Activated B cell treated with CpG ODN at 0.5 μM for 24 hours (primary cell): ENCODE results near the gene PAX2. TPM values are rescaled to one million over a fixed set of nuclear protein-coding genes. Genes with fewer than 3 reads are reported as not detected.

Experiments used
- ATAC-seq: fragments of 200-7000 bp; cut with Tn5 transposase; one replicate; pipeline ENCODE4 v1.10.0; 2021; ENCODE audit warnings: low read depth, mild to moderate bottlenecking, moderate library complexity
- CTCF ChIA-PET: fragments of 350-600 bp; sonication (Branson Sonifier 250); formaldehyde crosslinking; loops from one replicate; lab custom pipeline; 2021; ENCODE audit warnings: antibody characterized with exemption; lab: Charles Lee
- POLR2A ChIA-PET: fragments of 350-600 bp; sonication (Branson Sonifier 250); formaldehyde crosslinking; loops from one replicate; lab custom pipeline; 2021; ENCODE audit warnings: antibody characterized with exemption; lab: Charles Lee
- DNase-seq: peaks from one replicate; pipeline ENCODE4 v3.0.0; 2022
- H3K27ac Mint-ChIP-seq: one replicate; pipeline ENCODE4 v1.8.0; 2020; ENCODE audit warnings: mixed read lengths
- H3K27me3 Mint-ChIP-seq: one replicate; pipeline ENCODE4 v1.8.0; 2021; ENCODE audit warnings: mixed read lengths
- H3K36me3 Mint-ChIP-seq: one replicate; pipeline ENCODE4 v1.8.0; 2021; ENCODE audit warnings: low read depth, mixed read lengths
- H3K4me1 Mint-ChIP-seq: one replicate; pipeline ENCODE4 v1.8.0; 2021; ENCODE audit warnings: mixed read lengths
- H3K4me3 Mint-ChIP-seq: one replicate; pipeline ENCODE4 v1.8.0; 2020; ENCODE audit warnings: mild to moderate bottlenecking, mixed read lengths
- H3K9me3 Mint-ChIP-seq: one replicate; pipeline ENCODE4 v1.8.0; 2020; ENCODE audit warnings: mixed read lengths
- intact Hi-C: fragments of 100-400 bp; cut with micrococcal nuclease; formaldehyde crosslinking; loops from one replicate; pipeline ENCODE4 v1.15.1; 2024
- total RNA-seq: library from RNA; stranded (reverse); gene quantifications from 2 replicates; pipeline ENCODE4 v1.2.3, GENCODE V29; 2022
- TF ChIP-seq, protein P1 (sequence below): fragments of 200-600 bp; IDR thresholded peaks from one replicate; pipeline ENCODE4 v1.8.0; 2022; ENCODE audit warnings: antibody characterized with exemption, mild to moderate bottlenecking

Gene PAX2
- total RNA-seq, 1 donor from 2014 or later, result not detected

DNA sequence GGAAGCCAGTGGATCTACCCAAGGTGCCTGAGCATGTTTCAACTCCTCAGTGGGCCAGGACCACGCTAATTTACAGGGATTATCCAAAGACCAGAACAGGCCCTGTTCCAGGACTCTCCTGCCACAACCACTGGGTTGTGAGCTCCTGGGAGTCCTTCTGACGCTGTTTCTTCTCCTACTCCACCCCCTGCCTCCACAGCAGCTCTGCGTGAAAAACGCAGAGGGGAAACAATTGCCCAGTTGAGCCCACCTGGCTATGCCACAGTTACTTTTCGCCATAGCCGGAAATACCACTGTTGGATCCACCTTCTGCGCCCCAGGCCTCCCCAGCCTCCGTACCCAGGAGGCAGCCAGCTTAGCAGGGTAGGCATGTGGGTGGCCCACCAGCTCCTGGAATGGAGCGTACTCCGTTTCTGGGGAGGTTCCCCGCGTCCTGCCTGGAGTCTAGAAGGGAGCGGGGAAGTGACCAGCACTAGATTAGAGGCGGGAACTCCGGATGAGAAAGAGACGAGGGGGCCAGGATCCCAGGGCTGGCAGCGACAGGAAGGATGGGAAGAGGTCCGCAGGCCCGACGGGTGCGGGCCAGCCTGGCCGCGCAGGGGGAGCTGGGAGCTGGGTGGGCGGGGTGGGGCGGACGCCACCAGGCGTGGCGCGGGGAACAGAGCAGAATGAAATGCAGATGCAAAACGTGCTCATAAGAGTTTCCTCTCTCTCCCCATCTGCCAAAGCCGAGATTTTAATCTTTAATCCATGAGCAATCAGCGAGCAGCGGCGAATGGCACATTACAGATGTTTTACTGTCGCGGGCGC is 32.1 kb upstream of the PAX2 start:
- ATAC-seq (no peak), DNase-seq (no peak)
- Mint-ChIP-seq H3K36me3 (no peaks in the 10 kb centered on the region), H3K27ac (no peak overlapping the region), H3K27me3 (peaks cover 76% of the 10 kb centered on the region), H3K9me3 (no peaks in the 10 kb centered on the region), H3K4me1 (peaks cover 19% of the 10 kb centered on the region), H3K4me3 (peak overlapping the region; percentile 26)
- TF ChIP-seq, protein P1, sequence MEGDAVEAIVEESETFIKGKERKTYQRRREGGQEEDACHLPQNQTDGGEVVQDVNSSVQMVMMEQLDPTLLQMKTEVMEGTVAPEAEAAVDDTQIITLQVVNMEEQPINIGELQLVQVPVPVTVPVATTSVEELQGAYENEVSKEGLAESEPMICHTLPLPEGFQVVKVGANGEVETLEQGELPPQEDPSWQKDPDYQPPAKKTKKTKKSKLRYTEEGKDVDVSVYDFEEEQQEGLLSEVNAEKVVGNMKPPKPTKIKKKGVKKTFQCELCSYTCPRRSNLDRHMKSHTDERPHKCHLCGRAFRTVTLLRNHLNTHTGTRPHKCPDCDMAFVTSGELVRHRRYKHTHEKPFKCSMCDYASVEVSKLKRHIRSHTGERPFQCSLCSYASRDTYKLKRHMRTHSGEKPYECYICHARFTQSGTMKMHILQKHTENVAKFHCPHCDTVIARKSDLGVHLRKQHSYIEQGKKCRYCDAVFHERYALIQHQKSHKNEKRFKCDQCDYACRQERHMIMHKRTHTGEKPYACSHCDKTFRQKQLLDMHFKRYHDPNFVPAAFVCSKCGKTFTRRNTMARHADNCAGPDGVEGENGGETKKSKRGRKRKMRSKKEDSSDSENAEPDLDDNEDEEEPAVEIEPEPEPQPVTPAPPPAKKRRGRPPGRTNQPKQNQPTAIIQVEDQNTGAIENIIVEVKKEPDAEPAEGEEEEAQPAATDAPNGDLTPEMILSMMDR, result no peak
- CTCF ChIA-PET, result no interaction called here
- intact Hi-C loops, result no loop called here
- POLR2A ChIA-PET, result no interaction called here

DNA sequence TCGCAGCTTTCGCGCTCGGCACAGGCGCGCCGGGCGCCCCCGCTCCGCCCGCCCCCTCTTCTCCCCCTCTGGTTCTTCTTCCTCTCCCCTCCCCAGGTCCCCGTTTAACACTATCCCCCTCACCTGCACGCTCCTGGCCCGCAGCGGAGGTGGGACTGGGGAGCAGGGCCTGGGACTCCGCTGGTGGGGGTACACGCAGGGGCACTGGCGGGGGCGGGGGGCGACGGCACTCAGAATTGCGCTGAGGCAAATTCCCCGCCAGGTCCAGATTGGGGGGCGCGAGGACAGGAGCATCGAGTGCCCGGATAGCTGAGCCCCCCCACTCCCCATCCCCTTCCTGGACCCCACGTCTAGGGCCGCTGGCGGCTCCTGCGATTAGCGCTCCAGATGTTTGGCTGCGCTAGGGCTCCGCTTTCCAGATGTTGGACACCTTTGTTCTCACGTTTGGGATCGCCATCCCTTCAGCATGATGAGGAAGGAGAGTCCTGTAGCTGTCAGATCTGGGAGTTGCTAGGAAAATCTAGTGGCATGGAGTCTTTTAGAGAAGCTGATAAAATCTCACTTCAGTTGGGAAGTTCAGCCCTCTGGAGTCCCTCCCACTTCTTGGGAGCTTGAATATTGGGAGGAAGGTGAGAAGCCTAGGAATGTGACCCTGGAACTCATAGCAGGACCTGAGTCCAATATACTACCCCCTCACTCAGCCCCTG is 31.4 kb upstream of the PAX2 start:
- no peak for ATAC-seq
- Mint-ChIP-seq H3K9me3 (no peaks in the 10 kb centered on the region), H3K36me3 (no peaks in the 10 kb centered on the region), H3K27ac (no peak overlapping the region), H3K4me1 (peaks cover 19% of the 10 kb centered on the region), H3K27me3 (peaks cover 78% of the 10 kb centered on the region), H3K4me3 (peak overlapping the region; percentile 4)
- TF ChIP-seq, protein P1, result no peak
- DNase-seq, result no peak
- ChIA-PET CTCF (no interaction called here), POLR2A (no interaction called here)
- intact Hi-C loops, result no loop called here

DNA sequence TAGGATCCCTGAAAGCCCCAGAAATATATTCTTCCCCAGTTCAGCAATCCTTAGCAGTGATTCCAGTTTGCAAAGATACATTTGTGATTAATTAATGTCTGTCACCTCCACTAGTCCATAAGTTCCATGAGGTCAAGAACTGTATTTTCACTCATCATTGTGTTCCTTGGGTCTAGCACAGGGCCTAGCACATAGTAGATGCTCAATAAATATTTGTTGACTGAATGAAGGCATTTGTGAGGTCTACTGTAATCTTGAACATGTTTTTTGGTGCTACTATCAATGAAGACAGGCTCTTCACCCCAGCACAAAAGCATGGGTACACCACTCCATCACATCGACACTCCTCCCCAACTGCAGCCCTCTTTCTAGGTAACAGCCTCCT is 30.8 kb upstream of the PAX2 start:
- DNase-seq, result no peak
- Mint-ChIP-seq H3K27me3 (peaks cover 77% of the 10 kb centered on the region), H3K4me3 (no peak overlapping the region), H3K36me3 (no peaks in the 10 kb centered on the region), H3K27ac (no peak overlapping the region), H3K4me1 (peaks cover 19% of the 10 kb centered on the region), H3K9me3 (no peaks in the 10 kb centered on the region)
- no peak for ATAC-seq
- TF ChIP-seq, protein P1, result no peak
- ChIA-PET POLR2A (no interaction called here), CTCF (no interaction called here)
- intact Hi-C loops, result no loop called here

DNA sequence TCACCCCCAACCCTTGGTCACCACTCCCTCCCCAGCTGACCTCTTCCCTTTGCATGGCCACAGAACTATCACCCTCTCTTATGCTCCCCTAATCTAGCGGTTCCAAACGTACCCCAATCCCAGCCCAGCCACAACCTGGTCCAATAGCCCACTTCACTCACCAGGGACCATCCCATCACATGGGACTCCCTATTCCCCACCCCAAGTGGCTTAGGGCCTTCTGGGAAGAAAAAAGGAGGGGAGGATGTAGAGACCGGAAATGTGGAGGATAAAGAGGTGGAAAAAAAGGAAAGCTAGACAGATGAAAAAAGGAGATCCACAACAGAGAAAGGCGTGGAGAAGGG is 30.3 kb upstream of the PAX2 start:
- Mint-ChIP-seq H3K27me3 (peaks cover 80% of the 10 kb centered on the region), H3K4me3 (no peak overlapping the region), H3K36me3 (no peaks in the 10 kb centered on the region), H3K27ac (no peak overlapping the region), H3K9me3 (no peaks in the 10 kb centered on the region), H3K4me1 (peaks cover 19% of the 10 kb centered on the region)
- TF ChIP-seq, protein P1, result no peak
- no peak for ATAC-seq
- ChIA-PET CTCF (no interaction called here), POLR2A (no interaction called here)
- intact Hi-C loops, result no loop called here
- DNase-seq, result no peak
